ENCODE results near the gene HPGD.

HPGD gene

GRCh38 chr4:174449944-174450785 lies 72.1 kb downstream of the HPGD start:
- no peak overlapping the region for H2AFZ ChIP-seq (ENCODE audit: low read length, unreplicated experiment)

GRCh38 chr4:174449152-174449551 lies 73.1 kb downstream of the HPGD start:
- Histone ChIP-seq H2AFZ (ENCODE audit: low read length, unreplicated experiment) (no peak overlapping the region), H3K27ac (ENCODE audit: low read depth, low read length) (no peak overlapping the region), H3K79me2 (ENCODE audit: control insufficient read depth, insufficient read depth, low read length, unreplicated experiment) (no peaks in the 10 kb centered on the region), H3K4me1 (ENCODE audit: control insufficient read depth, insufficient read depth, low read length, unreplicated experiment) (peaks cover 11% of the 10 kb centered on the region), H3K27me3 (ENCODE audit: insufficient read depth, low read length) (no peaks in the 10 kb centered on the region), H3K4me3 (ENCODE audit: low read depth, low read length) (no peak overlapping the region), H3K36me3 (ENCODE audit: insufficient read depth, low read length) (no peaks in the 10 kb centered on the region)

More at GRCh38 chr4:174449944-174450785, 72.1 kb downstream of the HPGD start:
- Histone ChIP-seq H3K36me3 (ENCODE audit: insufficient read depth, low read length) (no peaks in the 10 kb centered on the region), H3K79me2 (ENCODE audit: control insufficient read depth, insufficient read depth, low read length, unreplicated experiment) (no peaks in the 10 kb centered on the region), H3K27me3 (ENCODE audit: insufficient read depth, low read length) (no peaks in the 10 kb centered on the region), H3K4me3 (ENCODE audit: low read depth, low read length) (no peak overlapping the region), H3K4me1 (ENCODE audit: control insufficient read depth, insufficient read depth, low read length, unreplicated experiment) (peaks cover 11% of the 10 kb centered on the region), H3K27ac (ENCODE audit: low read depth, low read length) (no peak overlapping the region)

- Histone ChIP-seq H3K4me1 (ENCODE audit: control insufficient read depth, insufficient read depth, low read length, unreplicated experiment) (peaks cover 7% of the 10 kb centered on the region), H3K79me2 (ENCODE audit: control insufficient read depth, insufficient read depth, low read length, unreplicated experiment) (no peaks in the 10 kb centered on the region), H3K4me3 (ENCODE audit: low read depth, low read length) (no peak overlapping the region), H3K27ac (ENCODE audit: low read depth, low read length) (no peak overlapping the region), H3K36me3 (ENCODE audit: insufficient read depth, low read length) (no peaks in the 10 kb centered on the region), H3K27me3 (ENCODE audit: insufficient read depth, low read length) (no peaks in the 10 kb centered on the region), H2AFZ (ENCODE audit: low read length, unreplicated experiment) (no peak overlapping the region)
Measured at GRCh38 chr4:174444390-174444789, 77.9 kb downstream of the HPGD start.
